DOHH2 (cell line): ENCODE results near the gene KLK1.
"Not testable (repeated sequence)": the region's sequence is repeated elsewhere in the genome, so short reads cannot be mapped to it uniquely, and the experiment has no call there.

Source experiments
- H3F3A ChIP-seq: fragments of 200-600 bp; sonication (generic), shearing (Covaris generic); 2 replicates; pipeline ENCODE4 v1.6.0; 2016; ENCODE audit warnings: antibody characterized with exemption, mild to moderate bottlenecking; ENCODE audit not compliant: control insufficient read depth, insufficient read depth
- H3K27ac ChIP-seq: fragments of 200-600 bp; sonication (generic); 2 replicates; pipeline ENCODE4 v1.5.1; 2014; ENCODE audit warnings: low read depth, mild to moderate bottlenecking, low read length, moderate library complexity
- H3K27me3 ChIP-seq: fragments of 200-600 bp; sonication (generic); 2 replicates; pipeline ENCODE4 v1.6.1; 2014; ENCODE audit warnings: mild to moderate bottlenecking, low read length, mixed read lengths; ENCODE audit not compliant: control insufficient read depth
- H3K36me3 ChIP-seq: fragments of 200-600 bp; sonication (generic); 2 replicates; pipeline ENCODE4 v1.6.1; 2014; ENCODE audit warnings: mild to moderate bottlenecking, low read length, moderate library complexity, mixed read lengths; ENCODE audit not compliant: control insufficient read depth
- H3K4me1 ChIP-seq: fragments of 200-600 bp; sonication (generic); 2 replicates; pipeline ENCODE4 v1.6.1; 2014; ENCODE audit warnings: mild to moderate bottlenecking, low read length, mixed read lengths; ENCODE audit not compliant: control insufficient read depth
- H3K4me2 ChIP-seq: fragments of 200-600 bp; sonication (generic); 2 replicates; pipeline ENCODE4 v1.6.0; 2014; ENCODE audit warnings: mild to moderate bottlenecking, low read length, moderate library complexity
- H3K4me3 ChIP-seq: fragments of 200-600 bp; sonication (generic); 2 replicates; pipeline ENCODE4 v1.5.1; 2014; ENCODE audit warnings: mild to moderate bottlenecking, low read length, mixed read lengths
- H3K79me2 ChIP-seq: fragments of 200-600 bp; sonication (generic); 2 replicates; pipeline ENCODE4 v1.6.1; 2014; ENCODE audit warnings: mild to moderate bottlenecking, low read length, mixed read lengths; ENCODE audit not compliant: control insufficient read depth
- H3K9me2 ChIP-seq: fragments of 200-600 bp; sonication (generic); replicated peaks from 2 replicates; pipeline ENCODE4 v1.6.1; 2014; ENCODE audit warnings: mild to moderate bottlenecking, low read length, mixed read lengths; ENCODE audit not compliant: control insufficient read depth
- H3K9me3 ChIP-seq: fragments of 200-600 bp; sonication (generic); 2 replicates; pipeline ENCODE4 v1.6.1; 2014; ENCODE audit warnings: antibody characterized with exemption, low read length, mixed read lengths; ENCODE audit not compliant: control insufficient read depth, insufficient read depth
- H4K20me1 ChIP-seq: fragments of 200-600 bp; sonication (generic); 2 replicates; pipeline ENCODE4 v1.6.0; 2014; ENCODE audit warnings: low read depth, mild to moderate bottlenecking, antibody characterized with exemption, low read length, moderate library complexity; ENCODE audit not compliant: control insufficient read depth, insufficient read depth
- CTCF ChIP-seq: fragments of 200-600 bp; sonication (generic); IDR thresholded peaks from one replicate; pipeline ENCODE4 v1.5.1; 2014; ENCODE audit warnings: antibody characterized with exemption, mild to moderate bottlenecking, low read depth, low read length; ENCODE audit not compliant: poor library complexity, severe bottlenecking
- EZH2phosphoT487 ChIP-seq: fragments of 200-600 bp; sonication (generic); IDR thresholded peaks from 2 replicates; pipeline ENCODE4 v1.6.1; 2017; ENCODE audit warnings: borderline replicate concordance, mild to moderate bottlenecking, antibody characterized with exemption, low read length, moderate library complexity, mixed read lengths

KLK1 gene

DNA sequence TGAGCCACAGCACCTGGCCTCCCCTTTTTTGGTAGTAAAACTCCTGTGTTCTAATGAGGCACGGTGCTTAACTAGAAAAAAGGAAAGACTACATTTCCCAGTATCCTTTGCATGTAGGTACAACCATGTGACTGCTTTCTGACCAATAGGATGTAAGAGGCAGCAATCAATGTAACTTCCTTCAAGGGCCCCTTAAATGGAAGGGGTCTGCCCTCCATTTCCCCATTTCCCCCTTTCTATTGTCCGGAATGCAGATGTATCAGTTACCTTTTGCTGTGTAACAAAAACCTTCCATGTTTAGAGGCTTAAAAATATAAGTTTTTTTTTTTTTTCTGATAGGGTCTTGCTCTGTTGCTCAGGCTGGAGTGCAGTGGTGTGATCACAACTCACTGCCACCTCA lies 51.1 kb downstream of the KLK1 start:
- TF ChIP-seq CTCF (no peak), EZH2phosphoT487 (no peak)
- no peaks in the 10 kb centered on the region for H4K20me1 ChIP-seq
- H3K4me1 ChIP-seq: no peaks in the 10 kb centered on the region
- no peaks in the 10 kb centered on the region for H3K36me3 ChIP-seq
- no peaks in the 10 kb centered on the region for H3K79me2 ChIP-seq
- no peaks in the 10 kb centered on the region for H3F3A ChIP-seq
- no peaks in the 10 kb centered on the region for H3K27me3 ChIP-seq
- H3K4me2 ChIP-seq: no peak overlapping the region
- H3K9me2 ChIP-seq: no peaks in the 10 kb centered on the region
- no peak overlapping the region for H3K27ac ChIP-seq
- H3K9me3 ChIP-seq: no peaks in the 10 kb centered on the region
- H3K4me3 ChIP-seq: no peak overlapping the region

GRCh38 chr19:50770888-50771287 lies 52.7 kb downstream of the KLK1 start:
- Histone ChIP-seq H3K36me3 (no peaks in the 10 kb centered on the region), H4K20me1 (no peaks in the 10 kb centered on the region), H3K27ac (no peak overlapping the region), H3K4me2 (no peak overlapping the region), H3K4me3 (no peak overlapping the region), H3K27me3 (no peaks in the 10 kb centered on the region), H3F3A (no peaks in the 10 kb centered on the region), H3K79me2 (no peaks in the 10 kb centered on the region), H3K9me2 (no peaks in the 10 kb centered on the region), H3K4me1 (no peaks in the 10 kb centered on the region), H3K9me3 (no peaks in the 10 kb centered on the region)
- TF ChIP-seq CTCF (no peak), EZH2phosphoT487 (no peak)

GRCh38 chr19:50770164-50770563 lies 53.4 kb downstream of the KLK1 start, which contains the start of gene GPR32:
GPR32 (plus strand) TSS chr19:50770464; CDS start chr19:50770601, 137 bp downstream.
- not testable (repeated sequence) for H3F3A ChIP-seq, H3K4me2 ChIP-seq, H3K9me3 ChIP-seq, H3K4me1 ChIP-seq, H3K79me2 ChIP-seq, H4K20me1 ChIP-seq, H3K4me3 ChIP-seq, H3K27me3 ChIP-seq, H3K9me2 ChIP-seq, H3K27ac ChIP-seq, H3K36me3 ChIP-seq
